C4-2B (cell line): ENCODE measurements around the gene ACAD10.

Source experiments
- CTCF ChIP-seq: fragments of 450-650 bp; conservative IDR thresholded peaks from 2 replicates; pipeline ENCODE4 v1.5.1; 2017; ENCODE audit warnings: mild to moderate bottlenecking
- ZFX ChIP-seq: fragments of 450-650 bp; IDR thresholded peaks from 2 replicates; pipeline ENCODE4 v1.6.1; 2017

GRCh38 chr12:111766608-111767361 lies 80.9 kb downstream of the ACAD10 start, which contains the start of gene ALDH2:
- TF ChIP-seq CTCF: no peak
- 0 out of 2 replicates have a peak, but pooled peaks have one; percentile 30 for TF ChIP-seq ZFX
